Measurements from ENCODE around the gene DKC1.

DKC1 gene

DNA sequence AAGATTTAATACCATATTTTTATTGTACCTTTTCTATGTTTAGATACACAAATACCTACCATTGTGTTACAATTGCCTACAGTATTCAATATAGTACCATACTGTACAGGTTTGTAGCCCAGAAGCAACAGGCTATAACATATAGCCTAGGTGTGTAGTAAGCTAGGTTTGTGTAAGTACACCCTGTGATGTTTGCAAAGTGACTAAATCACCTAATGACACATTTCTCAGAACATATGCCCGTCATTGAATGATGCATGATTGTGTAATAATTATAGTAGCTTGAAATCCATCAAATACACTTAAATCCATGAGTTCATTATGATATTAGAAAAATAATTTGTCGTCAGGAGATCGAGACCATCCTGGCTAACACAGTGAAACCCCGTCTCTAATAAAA lies 42.6 kb upstream of the DKC1 start:
- peaks cover 18% of the 10 kb centered on the region for H3K4me1 ChIP-seq (ENCODE audit: insufficient read depth, low read length, severe bottlenecking)
- no peaks in the 10 kb centered on the region for H3K79me2 ChIP-seq (ENCODE audit: insufficient read depth, low read length)
- no peaks in the 10 kb centered on the region for H4K20me1 ChIP-seq (ENCODE audit: insufficient read depth, low read length)
- H3K4me2 ChIP-seq (ENCODE audit: low read length) = no peak overlapping the region
- no peak overlapping the region for H3K27ac ChIP-seq (ENCODE audit: low read depth, low read length, poor library complexity, severe bottlenecking)
- no peak overlapping the region for H3K4me3 ChIP-seq (ENCODE audit: low read depth, low read length, poor library complexity, severe bottlenecking)
- no peak for TF ChIP-seq EZH2 (IDR thresholded peaks at IDR 0.05; ENCODE audit: borderline replicate concordance, low read length)
- TF ChIP-seq, protein P1, sequence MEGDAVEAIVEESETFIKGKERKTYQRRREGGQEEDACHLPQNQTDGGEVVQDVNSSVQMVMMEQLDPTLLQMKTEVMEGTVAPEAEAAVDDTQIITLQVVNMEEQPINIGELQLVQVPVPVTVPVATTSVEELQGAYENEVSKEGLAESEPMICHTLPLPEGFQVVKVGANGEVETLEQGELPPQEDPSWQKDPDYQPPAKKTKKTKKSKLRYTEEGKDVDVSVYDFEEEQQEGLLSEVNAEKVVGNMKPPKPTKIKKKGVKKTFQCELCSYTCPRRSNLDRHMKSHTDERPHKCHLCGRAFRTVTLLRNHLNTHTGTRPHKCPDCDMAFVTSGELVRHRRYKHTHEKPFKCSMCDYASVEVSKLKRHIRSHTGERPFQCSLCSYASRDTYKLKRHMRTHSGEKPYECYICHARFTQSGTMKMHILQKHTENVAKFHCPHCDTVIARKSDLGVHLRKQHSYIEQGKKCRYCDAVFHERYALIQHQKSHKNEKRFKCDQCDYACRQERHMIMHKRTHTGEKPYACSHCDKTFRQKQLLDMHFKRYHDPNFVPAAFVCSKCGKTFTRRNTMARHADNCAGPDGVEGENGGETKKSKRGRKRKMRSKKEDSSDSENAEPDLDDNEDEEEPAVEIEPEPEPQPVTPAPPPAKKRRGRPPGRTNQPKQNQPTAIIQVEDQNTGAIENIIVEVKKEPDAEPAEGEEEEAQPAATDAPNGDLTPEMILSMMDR (IDR thresholded peaks at IDR 0.05; ENCODE audit: low read length) = no peak
- no peaks in the 10 kb centered on the region for H3K9me3 ChIP-seq (ENCODE audit: low read length)
- H3F3A ChIP-seq (ENCODE audit: insufficient read depth, low read length) = no peaks in the 10 kb centered on the region
- no peak overlapping the region for H3K9ac ChIP-seq (ENCODE audit: low read length)
- no peaks in the 10 kb centered on the region for H3K9me2 ChIP-seq (ENCODE audit: low read depth, low read length)
- no peak overlapping the region for H2AFZ ChIP-seq (ENCODE audit: low read length)
- no peaks in the 10 kb centered on the region for H3K27me3 ChIP-seq (ENCODE audit: insufficient read depth, low read length)
- H3K36me3 ChIP-seq (ENCODE audit: insufficient read depth, low read length) = no peaks in the 10 kb centered on the region

DNA sequence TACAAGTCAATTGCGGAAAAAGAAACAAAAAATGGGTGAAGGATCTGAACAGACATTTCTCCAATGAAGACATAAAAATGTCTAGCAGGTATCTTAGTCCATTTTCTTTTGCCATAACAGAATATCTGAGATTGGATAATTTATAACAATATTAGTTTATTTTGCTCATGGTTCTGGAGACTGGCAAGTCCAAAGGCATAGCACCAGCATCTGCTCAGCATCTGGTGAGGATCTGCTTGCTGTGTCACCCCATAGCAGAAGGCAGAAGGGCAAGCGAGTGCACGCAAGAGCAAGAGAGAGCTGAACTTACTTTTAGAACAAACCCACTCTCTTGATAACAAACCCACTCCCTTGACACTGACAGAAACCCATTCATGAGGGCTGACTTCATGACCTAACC lies 41.5 kb upstream of the DKC1 start:
- Histone ChIP-seq H3K9me3 (ENCODE audit: low read length) (no peaks in the 10 kb centered on the region), H4K20me1 (ENCODE audit: insufficient read depth, low read length) (no peaks in the 10 kb centered on the region), H3K4me2 (ENCODE audit: low read length) (no peak overlapping the region), H3K4me3 (ENCODE audit: low read depth, low read length, poor library complexity, severe bottlenecking) (no peak overlapping the region), H3K79me2 (ENCODE audit: insufficient read depth, low read length) (no peaks in the 10 kb centered on the region), H3K4me1 (ENCODE audit: insufficient read depth, low read length, severe bottlenecking) (peaks cover 18% of the 10 kb centered on the region), H3K27me3 (ENCODE audit: insufficient read depth, low read length) (no peaks in the 10 kb centered on the region), H2AFZ (ENCODE audit: low read length) (no peak overlapping the region), H3F3A (ENCODE audit: insufficient read depth, low read length) (no peaks in the 10 kb centered on the region), H3K9me2 (ENCODE audit: low read depth, low read length) (no peaks in the 10 kb centered on the region), H3K27ac (ENCODE audit: low read depth, low read length, poor library complexity, severe bottlenecking) (no peak overlapping the region), H3K36me3 (ENCODE audit: insufficient read depth, low read length) (no peaks in the 10 kb centered on the region), H3K9ac (ENCODE audit: low read length) (no peak overlapping the region)
- TF ChIP-seq, protein P1 (IDR thresholded peaks at IDR 0.05; ENCODE audit: low read length) = no peak
- no peak for TF ChIP-seq EZH2 (IDR thresholded peaks at IDR 0.05; ENCODE audit: borderline replicate concordance, low read length)

DNA sequence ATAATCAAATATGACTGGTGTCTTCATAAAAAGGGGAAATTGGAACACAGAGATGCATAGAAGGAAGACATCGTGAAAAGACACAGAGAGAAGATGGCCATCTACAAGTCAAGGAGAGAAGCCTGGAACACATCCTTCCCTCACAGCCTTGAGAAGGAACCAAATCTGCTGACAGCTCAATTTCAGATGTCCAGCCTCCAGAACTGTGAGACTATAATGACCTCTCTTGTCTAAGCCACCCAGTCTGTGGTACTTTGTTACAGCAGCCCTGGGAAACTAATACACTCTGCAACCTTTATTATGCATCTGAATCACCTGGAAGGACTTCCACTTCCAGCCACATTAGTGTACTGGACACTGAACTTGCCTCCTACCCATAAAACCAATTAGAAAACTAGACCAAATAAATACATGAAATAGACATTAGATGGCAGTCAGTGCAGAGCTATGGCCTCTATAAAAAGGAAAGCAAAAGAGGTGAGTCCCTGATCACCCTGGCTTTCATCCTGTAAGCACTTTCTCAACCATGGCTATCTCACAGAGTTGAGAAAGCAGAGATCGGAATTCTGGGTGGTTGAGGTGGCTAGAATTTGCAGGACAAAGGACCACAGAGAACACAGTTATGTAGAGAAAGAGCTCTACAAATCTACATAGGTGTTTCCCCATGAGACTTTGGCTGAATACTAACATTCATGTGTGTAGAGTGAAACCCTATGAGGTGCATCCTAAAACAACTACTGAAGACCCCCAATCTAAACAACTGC lies 37.5 kb upstream of the DKC1 start:
- no peaks in the 10 kb centered on the region for H3K79me2 ChIP-seq (ENCODE audit: insufficient read depth, low read length)
- no peaks in the 10 kb centered on the region for H3F3A ChIP-seq (ENCODE audit: insufficient read depth, low read length)
- no peak overlapping the region for H3K4me3 ChIP-seq (ENCODE audit: low read depth, low read length, poor library complexity, severe bottlenecking)
- no peaks in the 10 kb centered on the region for H3K36me3 ChIP-seq (ENCODE audit: insufficient read depth, low read length)
- no peaks in the 10 kb centered on the region for H3K9me3 ChIP-seq (ENCODE audit: low read length)
- no peaks in the 10 kb centered on the region for H3K4me1 ChIP-seq (ENCODE audit: insufficient read depth, low read length, severe bottlenecking)
- H3K9me2 ChIP-seq (ENCODE audit: low read depth, low read length) = no peaks in the 10 kb centered on the region
- no peak overlapping the region for H3K27ac ChIP-seq (ENCODE audit: low read depth, low read length, poor library complexity, severe bottlenecking)
- H4K20me1 ChIP-seq (ENCODE audit: insufficient read depth, low read length) = no peaks in the 10 kb centered on the region
- H3K27me3 ChIP-seq (ENCODE audit: insufficient read depth, low read length) = no peaks in the 10 kb centered on the region
- TF ChIP-seq, protein P1 (IDR thresholded peaks at IDR 0.05; ENCODE audit: low read length) = no peak
- no peak for TF ChIP-seq EZH2 (IDR thresholded peaks at IDR 0.05; ENCODE audit: borderline replicate concordance, low read length)
- H3K4me2 ChIP-seq (ENCODE audit: low read length) = no peak overlapping the region
- no peak overlapping the region for H2AFZ ChIP-seq (ENCODE audit: low read length)
- H3K9ac ChIP-seq (ENCODE audit: low read length) = no peak overlapping the region

All from OCI-LY1 (cell line).